ENCODE data around the gene AMPH.

The AMPH gene

GRCh38 chr7:38520741-38521140, 110.4 kb downstream of the AMPH start:
- POLR2A ChIA-PET: no interaction called here
- CTCF ChIA-PET: no interaction called here
- TF ChIP-seq TARDBP (IDR thresholded peaks at IDR 0.05) (no peak), CTBP1 (IDR thresholded peaks at IDR 0.05; ENCODE audit: borderline replicate concordance) (no peak), FOXM1 (IDR thresholded peaks at IDR 0.05; ENCODE audit: borderline replicate concordance) (no peak)
- no peak for DNase-seq (ENCODE audit: extremely low spot score)

DNA sequence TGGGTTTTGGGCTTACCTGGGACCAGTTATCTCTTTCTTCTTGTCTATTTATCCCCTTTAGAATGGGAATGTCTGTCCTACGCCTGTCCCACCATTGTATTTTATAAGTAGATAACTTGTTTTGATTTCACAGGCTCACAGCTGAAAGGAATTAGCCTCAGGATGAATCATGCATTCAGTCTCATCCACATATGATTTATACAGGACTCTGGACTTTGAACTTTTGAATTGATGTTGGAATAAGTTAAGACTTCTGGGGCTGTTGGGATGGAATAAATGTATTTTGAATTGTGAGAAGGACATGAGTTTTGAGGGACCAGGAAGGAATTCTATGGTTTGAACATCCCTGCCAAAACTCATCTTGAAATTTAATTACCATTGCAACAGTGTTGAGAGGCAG, 112.6 kb downstream of the AMPH start:
- ChIA-PET POLR2A (no interaction called here), CTCF (no interaction called here)
- TF ChIP-seq NFRKB (IDR thresholded peaks at IDR 0.05) (no peak), FOXM1 (IDR thresholded peaks at IDR 0.05; ENCODE audit: borderline replicate concordance) (no peak), HDGF (IDR thresholded peaks at IDR 0.05; ENCODE audit: borderline replicate concordance) (no peak), ELF4 (IDR thresholded peaks at IDR 0.05) (no peak), ARNT (IDR thresholded peaks at IDR 0.05) (no peak), FOXK2 (IDR thresholded peaks at IDR 0.05) (no peak), SP1 (IDR thresholded peaks at IDR 0.05) (no peak), FOXA1 (IDR thresholded peaks at IDR 0.05) (no peak), ZNF384 (IDR thresholded peaks at IDR 0.05) (no peak), TARDBP (IDR thresholded peaks at IDR 0.05) (no peak), BHLHE40 (IDR thresholded peaks at IDR 0.05; ENCODE audit: borderline replicate concordance) (no peak), L3MBTL2 (conservative IDR thresholded peaks at IDR 0.05) (no peak), CTBP1 (IDR thresholded peaks at IDR 0.05; ENCODE audit: borderline replicate concordance) (no peak), LEF1 (IDR thresholded peaks at IDR 0.05; ENCODE audit: borderline replicate concordance) (no peak), PKNOX1 (IDR thresholded peaks at IDR 0.05) (no peak), SUZ12 (IDR thresholded peaks at IDR 0.05) (no peak)
- no peak for DNase-seq (ENCODE audit: extremely low spot score)

GRCh38 chr7:38512704-38513103, 118.5 kb downstream of the AMPH start:
- no peak for DNase-seq (ENCODE audit: extremely low spot score)
- CTCF ChIA-PET: no interaction called here
- TF ChIP-seq HDGF (IDR thresholded peaks at IDR 0.05; ENCODE audit: borderline replicate concordance) (no peak), NFRKB (IDR thresholded peaks at IDR 0.05) (no peak), FOXK2 (IDR thresholded peaks at IDR 0.05) (no peak), ZNF384 (IDR thresholded peaks at IDR 0.05) (no peak), FOXA1 (IDR thresholded peaks at IDR 0.05) (no peak), PKNOX1 (IDR thresholded peaks at IDR 0.05) (no peak), L3MBTL2 (conservative IDR thresholded peaks at IDR 0.05) (no peak), CTBP1 (IDR thresholded peaks at IDR 0.05; ENCODE audit: borderline replicate concordance) (no peak), SP1 (IDR thresholded peaks at IDR 0.05) (no peak), FOXM1 (IDR thresholded peaks at IDR 0.05; ENCODE audit: borderline replicate concordance) (no peak), ARNT (IDR thresholded peaks at IDR 0.05) (no peak), ELF4 (IDR thresholded peaks at IDR 0.05) (no peak), SUZ12 (IDR thresholded peaks at IDR 0.05) (no peak), BHLHE40 (IDR thresholded peaks at IDR 0.05; ENCODE audit: borderline replicate concordance) (no peak), TARDBP (IDR thresholded peaks at IDR 0.05) (no peak)
- POLR2A ChIA-PET: no interaction called here

GRCh38 chr7:38512291-38512690, 118.9 kb downstream of the AMPH start:
- CTCF ChIA-PET: no interaction called here

GRCh38 chr7:38507384-38507783, 123.8 kb downstream of the AMPH start:
- no peak for DNase-seq (ENCODE audit: extremely low spot score)
- POLR2A ChIA-PET: no interaction called here
- no peak for TF ChIP-seq NFRKB (IDR thresholded peaks at IDR 0.05)
- no peak for TF ChIP-seq FOXM1 (IDR thresholded peaks at IDR 0.05; ENCODE audit: borderline replicate concordance)
- no peak for TF ChIP-seq ZNF384 (IDR thresholded peaks at IDR 0.05)
- CTCF ChIA-PET: no interaction called here

More at GRCh38 chr7:38512291-38512690, 118.9 kb downstream of the AMPH start:
- POLR2A ChIA-PET: no interaction called here
- no peak for DNase-seq (ENCODE audit: extremely low spot score)
- TF ChIP-seq TARDBP (IDR thresholded peaks at IDR 0.05): no peak
- TF ChIP-seq CTBP1 (IDR thresholded peaks at IDR 0.05; ENCODE audit: borderline replicate concordance): no peak
- no peak for TF ChIP-seq HDGF (IDR thresholded peaks at IDR 0.05; ENCODE audit: borderline replicate concordance)
- no peak for TF ChIP-seq LEF1 (IDR thresholded peaks at IDR 0.05; ENCODE audit: borderline replicate concordance)
- TF ChIP-seq FOXM1 (IDR thresholded peaks at IDR 0.05; ENCODE audit: borderline replicate concordance): no peak
- no peak for TF ChIP-seq FOXK2 (IDR thresholded peaks at IDR 0.05)
- TF ChIP-seq ZNF384 (IDR thresholded peaks at IDR 0.05): no peak
- no peak for TF ChIP-seq L3MBTL2 (conservative IDR thresholded peaks at IDR 0.05)
- no peak for TF ChIP-seq ELF4 (IDR thresholded peaks at IDR 0.05)
- TF ChIP-seq SUZ12 (IDR thresholded peaks at IDR 0.05): no peak
- no peak for TF ChIP-seq ARNT (IDR thresholded peaks at IDR 0.05)
- TF ChIP-seq NFRKB (IDR thresholded peaks at IDR 0.05): no peak
- TF ChIP-seq BHLHE40 (IDR thresholded peaks at IDR 0.05; ENCODE audit: borderline replicate concordance): no peak
- TF ChIP-seq PKNOX1 (IDR thresholded peaks at IDR 0.05): no peak

GRCh38 chr7:38506756-38507155, 124.4 kb downstream of the AMPH start:
- no peak for DNase-seq (ENCODE audit: extremely low spot score)
- ChIA-PET POLR2A (no interaction called here), CTCF (no interaction called here)
- TF ChIP-seq ARNT (IDR thresholded peaks at IDR 0.05) (no peak), BHLHE40 (IDR thresholded peaks at IDR 0.05; ENCODE audit: borderline replicate concordance) (no peak), FOXK2 (IDR thresholded peaks at IDR 0.05) (no peak)

GRCh38 chr7:38506004-38506403, 125.2 kb downstream of the AMPH start:
- no peak for DNase-seq (ENCODE audit: extremely low spot score)
- POLR2A ChIA-PET: no interaction called here
- no peak for TF ChIP-seq ZNF384 (IDR thresholded peaks at IDR 0.05)
- TF ChIP-seq TARDBP (IDR thresholded peaks at IDR 0.05): no peak
- TF ChIP-seq SUZ12 (IDR thresholded peaks at IDR 0.05): no peak
- TF ChIP-seq L3MBTL2 (conservative IDR thresholded peaks at IDR 0.05): no peak
- no peak for TF ChIP-seq FOXK2 (IDR thresholded peaks at IDR 0.05)
- no peak for TF ChIP-seq ARNT (IDR thresholded peaks at IDR 0.05)
- TF ChIP-seq BHLHE40 (IDR thresholded peaks at IDR 0.05; ENCODE audit: borderline replicate concordance): no peak
- TF ChIP-seq SP1 (IDR thresholded peaks at IDR 0.05): no peak
- CTCF ChIA-PET: no interaction called here

All from HEK293T (cell line).